CD14-positive monocyte (primary cell): ENCODE data around the gene GAGE13. TPM values are rescaled to one million over a fixed set of nuclear protein-coding genes. Genes with fewer than 3 reads are reported as not detected.

ENCODE experiments used
- DNase-seq, 3 donors: peaks; one replicate each; pipeline ENCODE4 v3.0.0-alpha.2; 2011 to 2022
- H2AFZ ChIP-seq: 2 replicates; pipeline ENCODE4 v1.6.0; 2012; ENCODE audit warnings: mild to moderate bottlenecking, low read depth, low read length, inconsistent platforms; ENCODE audit not compliant: insufficient read depth, poor library complexity, severe bottlenecking
- H3K27ac ChIP-seq, 2 donors: 1 replicate in 1 of 2; 2 replicates in 1 of 2; pipeline ENCODE4 v1.5.1; 2012 to 2013; ENCODE audit warnings: low read length in 2 of 2, control low read depth in 1 of 2, inconsistent platforms in 1 of 2, low read depth in 1 of 2, mild to moderate bottlenecking in 1 of 2
- H3K27me3 ChIP-seq, 2 donors: one replicate each; pipeline versions ENCODE4 v1.6.0 to v1.6.1; 2011 to 2013; ENCODE audit warnings: low read length in 2 of 2; ENCODE audit not compliant: control insufficient read depth in 2 of 2, insufficient read depth in 2 of 2
- H3K36me3 ChIP-seq, 2 donors: replicated peaks in 1 of 2; 1 replicate in 1 of 2; 2 replicates in 1 of 2; pipeline versions ENCODE4 v1.5.1 to v1.6.1; 2012 to 2013; ENCODE audit warnings: low read length in 2 of 2, control low read depth in 1 of 2, inconsistent platforms in 1 of 2, mild to moderate bottlenecking in 1 of 2; ENCODE audit not compliant: insufficient read depth in 2 of 2, control insufficient read depth in 1 of 2
- H3K4me1 ChIP-seq, 2 donors: 1 replicate in 1 of 2; 2 replicates in 1 of 2; pipeline versions ENCODE4 v1.5.1 to v1.6.1; 2012 to 2013; ENCODE audit warnings: low read length in 2 of 2, control low read depth in 1 of 2, inconsistent platforms in 1 of 2, mild to moderate bottlenecking in 1 of 2, moderate library complexity in 1 of 2; ENCODE audit not compliant: insufficient read depth in 2 of 2, control insufficient read depth in 1 of 2
- H3K4me2 ChIP-seq: replicated peaks from 2 replicates; pipeline ENCODE3; 2012; ENCODE audit warnings: low read length, moderate library complexity, mild to moderate bottlenecking; ENCODE audit not compliant: poor library complexity, severe bottlenecking; ENCODE audit errors: extremely low read depth
- H3K4me3 ChIP-seq, 3 experiments: fragments of 200-600 bp in 1 of 3; sonication (generic) in 1 of 3; replicated peaks in 1 of 3; 1 replicate in 2 of 3; 2 replicates in 1 of 3; pipeline ENCODE4 v1.5.1; 2011 to 2013; ENCODE audit warnings: low read length in 3 of 3, mild to moderate bottlenecking in 3 of 3, control low read depth in 2 of 3, low read depth in 2 of 3, inconsistent platforms in 1 of 3, moderate library complexity in 1 of 3
- H3K79me2 ChIP-seq: 2 replicates; pipeline ENCODE4 v1.6.0; 2012; ENCODE audit warnings: mild to moderate bottlenecking, control low read depth, inconsistent platforms, low read length, moderate library complexity; ENCODE audit not compliant: insufficient read depth
- H3K9ac ChIP-seq: 2 replicates; pipeline ENCODE4 v1.6.0; 2017; ENCODE audit warnings: low read length, mild to moderate bottlenecking; ENCODE audit not compliant: insufficient read depth, poor library complexity, severe bottlenecking
- H3K9me3 ChIP-seq, 2 donors: replicated peaks in 1 of 2; 1 replicate in 1 of 2; 2 replicates in 1 of 2; pipeline versions ENCODE4 v1.5.1 to v1.6.1; 2012 to 2013; ENCODE audit warnings: low read length in 2 of 2, control low read depth in 1 of 2; ENCODE audit not compliant: control insufficient read depth in 1 of 2, insufficient read depth in 1 of 2
- H4K20me1 ChIP-seq: 2 replicates; pipeline ENCODE4 v1.6.0; 2012; ENCODE audit warnings: mild to moderate bottlenecking, low read length, control low read depth, moderate library complexity; ENCODE audit not compliant: insufficient read depth
- H3K27ac Mint-ChIP-seq, 7 donors: one replicate each; pipeline ENCODE4 v1.8.0; 2020; ENCODE audit warnings: mild to moderate bottlenecking in 7 of 7, mixed read lengths in 7 of 7, moderate library complexity in 6 of 7, inconsistent platforms in 2 of 7
- H3K27me3 Mint-ChIP-seq, 3 donors: one replicate each; pipeline ENCODE4 v1.8.0; 2021 to 2022; ENCODE audit warnings: low read depth in 3 of 3, mild to moderate bottlenecking in 3 of 3, mixed read lengths in 3 of 3, moderate library complexity in 3 of 3, inconsistent platforms in 1 of 3
- H3K36me3 Mint-ChIP-seq, 2 donors: one replicate each; pipeline ENCODE4 v1.8.0; 2020; ENCODE audit warnings: mixed read lengths in 2 of 2, inconsistent platforms in 1 of 2, mild to moderate bottlenecking in 1 of 2
- H3K4me1 Mint-ChIP-seq: one replicate; pipeline ENCODE4 v1.8.0; 2020; ENCODE audit warnings: mild to moderate bottlenecking, mixed read lengths
- H3K4me3 Mint-ChIP-seq, 2 donors: one replicate each; pipeline ENCODE4 v1.8.0; 2020; ENCODE audit warnings: mild to moderate bottlenecking in 2 of 2, mixed read lengths in 2 of 2, moderate library complexity in 1 of 2
- H3K9me3 Mint-ChIP-seq, 7 donors: one replicate each; pipeline ENCODE4 v1.8.0; 2020 to 2022; ENCODE audit warnings: mixed read lengths in 7 of 7, mild to moderate bottlenecking in 6 of 7, moderate library complexity in 6 of 7, inconsistent platforms in 2 of 7
- WGBS: methylation state at CpG from one replicate; pipeline ENCODE4 v1.1.5; 2013; ENCODE audit warnings: missing lambda C conversion rate; ENCODE audit not compliant: insufficient coverage; 5-methylcytosine and 5-hydroxymethylcytosine counted together
- intact Hi-C, 2 donors: fragments of 100-400 bp; cut with micrococcal nuclease; formaldehyde crosslinking; loops; one replicate each; pipeline versions ENCODE4 v1.15.0 to v1.15.1; 2023
- polyA plus RNA-seq, 3 donors: library from polyadenylated mRNA; depleted of rRNA in 1 of 3; unstranded in 2 of 3; stranded (reverse) in 1 of 3; fragments of 300-500 nt in 2 of 3; fragments of >200 nt in 1 of 3; fragmentation: Illumina TruSeq in 2 of 3; gene quantifications; 1 replicate in 2 of 3; 2 replicates in 1 of 3; pipeline ENCODE4 v1.2.3, GENCODE V29; 2012 to 2021
- TF ChIP-seq, protein P1 (sequence below): fragments of 200-600 bp; IDR thresholded peaks from one replicate; pipeline ENCODE4 v1.8.0; 2022; ENCODE audit warnings: antibody characterized with exemption, mild to moderate bottlenecking

Gene GAGE13
- polyA plus RNA-seq, 3 donors: not detected

DNA sequence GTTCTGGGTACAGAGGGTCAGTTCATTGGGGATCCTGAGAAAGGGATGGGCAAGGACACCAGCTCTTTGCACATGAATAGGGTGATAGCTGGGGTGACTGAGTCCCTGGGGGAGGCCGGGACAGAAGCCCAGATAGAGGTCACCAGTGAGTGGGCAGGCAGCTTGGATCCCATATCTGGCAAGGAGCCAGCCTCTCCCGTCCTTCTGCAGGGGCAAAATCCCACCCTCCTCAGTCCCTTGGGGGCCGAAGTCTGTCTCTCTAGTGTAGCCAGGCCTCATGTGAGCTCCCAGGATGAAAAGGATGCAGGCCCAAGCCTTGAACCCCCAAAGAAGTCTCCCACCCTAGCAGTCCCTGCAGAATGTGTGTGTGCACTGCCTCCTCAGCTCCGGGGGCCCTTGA, 44.8 kb upstream of the GAGE13 start:
- no peak overlapping the region for H3K27ac Mint-ChIP-seq

GRCh38 chrX:49287665-49288064, 43.7 kb upstream of the GAGE13 start:
- H3K27ac Mint-ChIP-seq: no peak overlapping the region
- no CpG with 5 or more reads among the region's 1 CpG for WGBS

More for the DNA sequence above, 44.8 kb upstream of the GAGE13 start:
- no peak overlapping the region for H3K4me2 ChIP-seq
- no peak overlapping the region for H2AFZ ChIP-seq
- H3K4me3 ChIP-seq: no peak overlapping the region
- H4K20me1 ChIP-seq: no peaks in the 10 kb centered on the region
- Mint-ChIP-seq H3K4me3 (no peak overlapping the region), H3K4me1 (no peaks in the 10 kb centered on the region), H3K36me3 (peaks cover 0 to 3% of the 10 kb centered on the region in 2 donors), H3K9me3 (no peaks in the 10 kb centered on the region), H3K27me3 (peaks cover 0 to 9% (median 2%) of the 10 kb centered on the region in 3 donors)
- TF ChIP-seq, protein P1, sequence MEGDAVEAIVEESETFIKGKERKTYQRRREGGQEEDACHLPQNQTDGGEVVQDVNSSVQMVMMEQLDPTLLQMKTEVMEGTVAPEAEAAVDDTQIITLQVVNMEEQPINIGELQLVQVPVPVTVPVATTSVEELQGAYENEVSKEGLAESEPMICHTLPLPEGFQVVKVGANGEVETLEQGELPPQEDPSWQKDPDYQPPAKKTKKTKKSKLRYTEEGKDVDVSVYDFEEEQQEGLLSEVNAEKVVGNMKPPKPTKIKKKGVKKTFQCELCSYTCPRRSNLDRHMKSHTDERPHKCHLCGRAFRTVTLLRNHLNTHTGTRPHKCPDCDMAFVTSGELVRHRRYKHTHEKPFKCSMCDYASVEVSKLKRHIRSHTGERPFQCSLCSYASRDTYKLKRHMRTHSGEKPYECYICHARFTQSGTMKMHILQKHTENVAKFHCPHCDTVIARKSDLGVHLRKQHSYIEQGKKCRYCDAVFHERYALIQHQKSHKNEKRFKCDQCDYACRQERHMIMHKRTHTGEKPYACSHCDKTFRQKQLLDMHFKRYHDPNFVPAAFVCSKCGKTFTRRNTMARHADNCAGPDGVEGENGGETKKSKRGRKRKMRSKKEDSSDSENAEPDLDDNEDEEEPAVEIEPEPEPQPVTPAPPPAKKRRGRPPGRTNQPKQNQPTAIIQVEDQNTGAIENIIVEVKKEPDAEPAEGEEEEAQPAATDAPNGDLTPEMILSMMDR: no peak
- no peak overlapping the region for H3K9ac ChIP-seq
- H3K4me1 ChIP-seq: no peaks in the 10 kb centered on the region
- no peaks in the 10 kb centered on the region for H3K36me3 ChIP-seq
- H3K27ac ChIP-seq: no peak overlapping the region
- DNase-seq: no peak
- intact Hi-C loops: loop anchor here in 1 of 2 donors (10.0 kb wide), 1 partner anchor 468 kb away; no protein-coding TSS in a partner anchor
- WGBS: no CpG with 5 or more reads among the region's 4 CpGs
- H3K79me2 ChIP-seq: no peaks in the 10 kb centered on the region
- H3K9me3 ChIP-seq: no peaks in the 10 kb centered on the region
- no peaks in the 10 kb centered on the region for H3K27me3 ChIP-seq

More at GRCh38 chrX:49287665-49288064, 43.7 kb upstream of the GAGE13 start:
- H3K4me1 Mint-ChIP-seq: peaks cover 5% of the 10 kb centered on the region
- H3K9me3 Mint-ChIP-seq: peaks cover 0 to 2% (median 0%) of the 10 kb centered on the region in 7 donors
- no peak overlapping the region for H2AFZ ChIP-seq
- H3K4me1 ChIP-seq: no peaks in the 10 kb centered on the region
- intact Hi-C loops: loop anchor here in 1 of 2 donors (10.0 kb wide), 1 partner anchor 467 kb away; no protein-coding TSS in a partner anchor
- H3K36me3 ChIP-seq: no peaks in the 10 kb centered on the region
- H3K27ac ChIP-seq: no peak overlapping the region
- H3K4me3 Mint-ChIP-seq: no peak overlapping the region
- H3K36me3 Mint-ChIP-seq: peaks cover 0 to 3% of the 10 kb centered on the region in 2 donors
- H3K27me3 Mint-ChIP-seq: peaks cover 0 to 5% (median 4%) of the 10 kb centered on the region in 3 donors
- no peaks in the 10 kb centered on the region for H3K27me3 ChIP-seq
- TF ChIP-seq, protein P1: no peak
- H3K9ac ChIP-seq: no peak overlapping the region
- H3K4me2 ChIP-seq: no peak overlapping the region
- no peaks in the 10 kb centered on the region for H4K20me1 ChIP-seq
- DNase-seq: no peak
- no peaks in the 10 kb centered on the region for H3K9me3 ChIP-seq
- no peak overlapping the region for H3K4me3 ChIP-seq
- no peaks in the 10 kb centered on the region for H3K79me2 ChIP-seq
